GM19395 (cell line): ENCODE data around the gene LMF2.

Source experiments
- ATAC-seq: cut with Tn5 transposase; IDR thresholded peaks from one replicate; pipeline ENCODE4 v1.9.1; 2021; ENCODE audit warnings: mild to moderate bottlenecking, moderate library complexity; ENCODE audit not compliant: unreplicated experiment

The LMF2 gene

GRCh38 chr22:50504369-50505211, 2.9 kb downstream of the LMF2 start:
- ATAC-seq: no peak

- ATAC-seq: no peak
Observed at GRCh38 chr22:50503475-50504145, 3.9 kb downstream of the LMF2 start.

- no peak for ATAC-seq
Observed at GRCh38 chr22:50502628-50503474, 4.7 kb downstream of the LMF2 start.

GRCh38 chr22:50502096-50502495, 5.4 kb downstream of the LMF2 start:
- ATAC-seq: no peak

GRCh38 chr22:50500452-50500851, 7.0 kb downstream of the LMF2 start:
- no peak for ATAC-seq

GRCh38 chr22:50498322-50498890, 9.1 kb downstream of the LMF2 start:
- ATAC-seq: no peak

- no peak for ATAC-seq
Observed at GRCh38 chr22:50497093-50497492, 10.4 kb downstream of the LMF2 start.

- ATAC-seq: no peak
Observed at GRCh38 chr22:50490531-50491308, 16.8 kb downstream of the LMF2 start.

GRCh38 chr22:50489363-50490243, 17.9 kb downstream of the LMF2 start:
- no peak for ATAC-seq

GRCh38 chr22:50488886-50489285, 18.6 kb downstream of the LMF2 start:
- no peak for ATAC-seq

- ATAC-seq: no peak
Observed at GRCh38 chr22:50488006-50488677, 19.4 kb downstream of the LMF2 start.

- ATAC-seq: no peak
Observed at GRCh38 chr22:50487290-50488005, 20.1 kb downstream of the LMF2 start.

- ATAC-seq: no peak
Observed at GRCh38 chr22:50486561-50487289, 20.8 kb downstream of the LMF2 start, which contains the start of gene MIOX. TSS of gene MIOX (plus strand) at chr22:50486859. CDS start at chr22:50486898, 39 bp downstream.

- no peak for ATAC-seq
Observed at GRCh38 chr22:50485221-50486131, 22.0 kb downstream of the LMF2 start.

GRCh38 chr22:50483977-50484853, 23.3 kb downstream of the LMF2 start:
- no peak for ATAC-seq
